GM12891 (cell line): Measurements from ENCODE around the gene MMP14.

Source experiments
- POLR2A ChIP-seq: IDR thresholded peaks from 2 replicates; pipeline ENCODE4 v1.6.1; 2011; ENCODE audit warnings: low read depth, low read length, control low read depth
- POLR2AphosphoS5 ChIP-seq: IDR thresholded peaks from 2 replicates; pipeline ENCODE4 v1.6.1; 2011; ENCODE audit warnings: low read depth, low read length, control low read depth
- TAF1 ChIP-seq: IDR thresholded peaks from 2 replicates; pipeline ENCODE4 v1.6.1; 2011; ENCODE audit warnings: low read depth, low read length, control low read depth

DNA sequence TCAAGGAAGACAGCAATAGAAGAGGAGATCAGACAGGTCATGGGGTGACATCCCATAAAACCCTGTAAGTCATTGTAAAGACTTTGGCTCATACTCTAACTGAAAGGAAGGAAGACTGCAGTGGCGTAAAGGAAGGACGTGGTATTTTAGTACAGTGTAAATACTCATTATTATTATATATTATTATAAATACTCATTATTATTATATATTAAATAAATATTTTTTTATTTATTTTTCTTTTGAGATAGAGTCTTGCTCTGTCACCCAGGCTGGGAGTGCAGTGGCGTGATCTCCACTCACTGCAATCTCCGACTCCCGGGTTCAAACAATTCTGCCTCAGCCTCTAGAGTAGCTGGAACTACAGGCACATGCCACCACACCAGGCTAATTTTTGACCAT is 20.0 kb downstream of the MMP14 start:
- TF ChIP-seq POLR2AphosphoS5 = no peak
- TF ChIP-seq POLR2A = no peak
- no peak for TF ChIP-seq TAF1
